Lower leg skin (tissue), 4 donors: ENCODE data around the gene SERINC5. TPM values are rescaled to one million over a fixed set of nuclear protein-coding genes. Genes with fewer than 3 reads are reported as not detected.
"Not testable (repeated sequence)": the region's sequence is repeated elsewhere in the genome, so short reads cannot be mapped to it uniquely, and the experiment has no call there.

ENCODE experiments used
- DNase-seq, 2 donors: peaks; one replicate each; pipeline ENCODE4 v3.0.0-alpha.2; 2019; ENCODE audit warnings: low spot score in 2 of 2
- H3K4me3 ChIP-seq: fragments of 200-600 bp; sonication (generic); 2 replicates; pipeline ENCODE4 v1.5.1; 2017; ENCODE audit warnings: mild to moderate bottlenecking, low read depth; ENCODE audit not compliant: poor library complexity, severe bottlenecking
- POLR2A ChIP-seq, 2 donors: fragments of 450-650 bp; IDR thresholded peaks; one replicate each; pipeline ENCODE4 v1.6.1; 2016 to 2017; ENCODE audit warnings: antibody characterized with exemption in 2 of 2, mild to moderate bottlenecking in 1 of 2, moderate library complexity in 1 of 2
- WGBS, 2 donors: methylation state at CpG; one replicate each; pipeline ENCODE4 v1.1.5; 2018; 5-methylcytosine and 5-hydroxymethylcytosine counted together
- intact Hi-C: fragments of 100-400 bp; cut with DNase I; formaldehyde crosslinking; loops from one replicate; pipeline ENCODE4 v1.15.0; 2023; ENCODE audit warnings: low total_unique reads
- total RNA-seq, 4 donors: library from RNA; depleted of rRNA; stranded (reverse); fragments of >200 nt; gene quantifications; one replicate each; pipeline ENCODE4 v1.1.0, GENCODE V29; 2016
- TF ChIP-seq, protein P1 (sequence below), 3 donors: fragments of 450-650 bp; IDR thresholded peaks; one replicate each; pipeline ENCODE4 v1.5.1; 2016; ENCODE audit warnings: antibody characterized with exemption in 3 of 3, mild to moderate bottlenecking in 3 of 3, moderate library complexity in 2 of 3

Gene SERINC5
- total RNA-seq, 4 donors from 2014 or later = 49.6 to 61.4 (median 56.3) TPM

DNA sequence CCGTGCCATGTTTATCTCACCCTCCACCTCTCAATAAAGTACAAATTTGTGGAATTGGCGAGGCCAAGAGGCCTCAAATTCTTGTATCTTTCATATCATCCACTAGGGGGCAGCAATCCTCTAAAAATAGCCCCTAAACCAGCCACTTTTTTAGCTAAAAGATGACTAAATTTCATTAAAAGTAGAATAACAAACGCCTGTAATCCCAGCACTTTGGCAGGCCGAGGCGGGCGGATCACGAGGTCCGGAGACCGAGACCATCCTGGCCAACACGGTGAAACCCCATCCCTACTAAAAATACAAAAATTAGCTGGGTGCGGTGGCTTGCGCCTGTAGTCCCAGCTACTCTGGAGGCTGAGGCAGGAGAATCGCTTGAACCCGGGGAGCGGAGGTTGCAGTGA, 164.1 kb downstream of the SERINC5 start:
- DNase-seq = peak in 1 of 2 donors; percentile 17
- H3K4me3 ChIP-seq = not testable (repeated sequence)
- TF ChIP-seq, protein P1, sequence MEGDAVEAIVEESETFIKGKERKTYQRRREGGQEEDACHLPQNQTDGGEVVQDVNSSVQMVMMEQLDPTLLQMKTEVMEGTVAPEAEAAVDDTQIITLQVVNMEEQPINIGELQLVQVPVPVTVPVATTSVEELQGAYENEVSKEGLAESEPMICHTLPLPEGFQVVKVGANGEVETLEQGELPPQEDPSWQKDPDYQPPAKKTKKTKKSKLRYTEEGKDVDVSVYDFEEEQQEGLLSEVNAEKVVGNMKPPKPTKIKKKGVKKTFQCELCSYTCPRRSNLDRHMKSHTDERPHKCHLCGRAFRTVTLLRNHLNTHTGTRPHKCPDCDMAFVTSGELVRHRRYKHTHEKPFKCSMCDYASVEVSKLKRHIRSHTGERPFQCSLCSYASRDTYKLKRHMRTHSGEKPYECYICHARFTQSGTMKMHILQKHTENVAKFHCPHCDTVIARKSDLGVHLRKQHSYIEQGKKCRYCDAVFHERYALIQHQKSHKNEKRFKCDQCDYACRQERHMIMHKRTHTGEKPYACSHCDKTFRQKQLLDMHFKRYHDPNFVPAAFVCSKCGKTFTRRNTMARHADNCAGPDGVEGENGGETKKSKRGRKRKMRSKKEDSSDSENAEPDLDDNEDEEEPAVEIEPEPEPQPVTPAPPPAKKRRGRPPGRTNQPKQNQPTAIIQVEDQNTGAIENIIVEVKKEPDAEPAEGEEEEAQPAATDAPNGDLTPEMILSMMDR (IDR thresholded peaks at IDR 0.05) = peak in 1 of 3 donors; percentile 32
- intact Hi-C loops = loop anchor here (10.0 kb wide), 1 partner anchor 183 kb away; no protein-coding TSS in a partner anchor
- WGBS, 2 donors = 26% methylated on average over 15 of the region's 15 CpGs

GRCh38 chr5:80090884-80091166, 165.0 kb downstream of the SERINC5 start:
- intact Hi-C loops = loop anchor here (10.0 kb wide), 1 partner anchor 184 kb away; no protein-coding TSS in a partner anchor

DNA sequence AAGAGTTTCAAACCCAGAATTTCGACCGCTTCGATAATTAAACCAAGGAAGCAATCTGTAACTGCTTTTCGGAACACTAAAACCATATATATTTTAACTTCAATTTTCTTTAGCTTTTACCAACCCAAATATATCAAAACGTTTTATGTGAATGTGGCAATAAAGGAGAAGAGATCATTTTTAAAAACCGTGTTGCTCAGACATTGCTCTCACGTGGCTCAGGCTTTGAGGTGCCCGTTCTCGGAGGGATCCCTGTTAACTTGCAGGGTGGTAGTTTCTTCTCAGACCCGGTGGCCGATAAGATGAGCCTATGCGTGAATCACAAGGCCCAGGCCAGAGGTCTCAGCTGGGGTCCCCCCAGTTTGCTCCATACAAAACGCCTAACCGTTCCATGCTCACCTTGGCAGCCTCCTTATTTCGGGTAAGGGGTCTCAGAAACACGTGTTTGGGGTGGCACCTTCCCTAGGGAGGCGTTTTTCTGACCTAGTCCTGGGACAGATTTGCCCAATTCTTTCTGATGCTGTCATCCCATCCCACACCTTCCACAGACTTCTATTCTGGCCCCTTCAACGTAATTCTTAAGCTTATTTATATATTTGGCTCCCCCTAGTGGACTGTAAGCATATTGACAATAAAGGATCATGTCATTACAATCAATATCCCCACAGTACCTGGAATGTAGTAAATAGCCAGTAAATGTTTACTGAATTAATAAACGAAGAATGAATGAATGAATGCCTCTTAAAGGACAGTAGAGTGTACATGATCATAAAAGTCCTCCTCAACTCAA, 172.6 kb downstream of the SERINC5 start:
- H3K4me3 ChIP-seq = no peak overlapping the region
- intact Hi-C loops = no loop called here
- TF ChIP-seq, protein P1 (IDR thresholded peaks at IDR 0.05) = peak in 2 of 3 donors; percentile 73 to 76
- TF ChIP-seq POLR2A (IDR thresholded peaks at IDR 0.05) = no peak
- 21 to 22% methylated on average over 19 of the region's 19 CpGs for WGBS, 2 donors
- DNase-seq = peak; percentile 20 to 87

More at GRCh38 chr5:80090884-80091166, 165.0 kb downstream of the SERINC5 start:
- WGBS, 2 donors = 88 to 95% methylated on average over 5 of the region's 5 CpGs
- no peak for DNase-seq
- H3K4me3 ChIP-seq = no peak overlapping the region
- TF ChIP-seq, protein P1 (IDR thresholded peaks at IDR 0.05) = no peak
- no peak for TF ChIP-seq POLR2A (IDR thresholded peaks at IDR 0.05)

DNA sequence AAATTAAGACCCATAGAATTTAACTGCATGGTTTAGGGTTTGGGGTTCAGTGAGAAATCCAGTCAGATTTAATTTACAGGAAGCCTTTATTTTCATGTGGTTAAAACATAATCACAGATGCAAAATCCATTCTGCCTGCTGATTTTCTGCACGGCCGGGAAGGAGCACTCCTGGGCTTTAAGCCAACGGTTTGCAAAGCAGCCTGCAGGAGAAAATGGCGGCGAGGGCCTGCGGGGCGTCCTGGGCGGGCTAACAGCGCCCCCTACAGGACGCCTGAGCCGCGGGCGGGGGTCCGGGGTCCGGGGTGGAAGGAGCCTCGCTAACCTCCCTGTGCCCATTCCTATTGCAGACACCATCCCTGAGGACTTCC, 173.1 kb downstream of the SERINC5 start:
- 6 to 10% methylated on average over 15 to 16 of the region's 16 CpGs for WGBS, 2 donors
- DNase-seq = peak; percentile 21 to 91
- H3K4me3 ChIP-seq = no peak overlapping the region
- intact Hi-C loops = no loop called here
- TF ChIP-seq POLR2A (IDR thresholded peaks at IDR 0.05) = no peak
- TF ChIP-seq, protein P1 (IDR thresholded peaks at IDR 0.05) = no peak

DNA sequence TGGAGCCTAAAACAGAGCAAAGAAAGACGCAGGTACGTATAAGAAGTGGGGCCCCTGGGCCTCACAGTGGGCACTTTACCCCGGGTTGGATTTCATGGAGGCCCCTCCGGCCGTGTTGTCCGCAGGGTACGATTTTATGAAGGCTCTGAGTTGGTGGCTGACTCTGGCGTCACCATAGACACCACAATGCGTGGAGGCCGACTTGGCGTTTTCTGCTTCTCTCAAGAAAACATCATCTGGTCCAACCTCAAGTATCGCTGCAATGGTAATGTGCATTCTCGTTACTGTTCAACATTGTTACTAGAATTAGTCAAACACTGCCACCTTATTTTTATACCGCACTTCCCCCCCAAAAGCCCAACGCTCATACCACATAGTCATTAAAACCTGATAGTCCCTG, 173.6 kb downstream of the SERINC5 start:
- 89 to 91% methylated on average over 15 of the region's 15 CpGs for WGBS, 2 donors
- no peak overlapping the region for H3K4me3 ChIP-seq
- no peak for TF ChIP-seq POLR2A (IDR thresholded peaks at IDR 0.05)
- TF ChIP-seq, protein P1 (IDR thresholded peaks at IDR 0.05) = no peak
- DNase-seq = no peak
- intact Hi-C loops = no loop called here
